Measurements from ENCODE around the gene IKZF1. TPM values are rescaled to one million over a fixed set of nuclear protein-coding genes. Genes with fewer than 3 reads are reported as not detected.

The IKZF1 gene
- total RNA-seq, 1 experiment from 2014 or later, result 3.7 TPM

GRCh38 chr7:50389961-50390360 lies 85.4 kb downstream of the IKZF1 start:
- H3K4me3 ChIP-seq (ENCODE audit: low read depth, low read length, poor library complexity, severe bottlenecking), result no peak overlapping the region
- intact Hi-C loops (cut with micrococcal nuclease; ENCODE audit: unreplicated experiment), result no loop called here
- no peak for TF ChIP-seq EZH2 (IDR thresholded peaks at IDR 0.05; ENCODE audit: borderline replicate concordance, low read depth, low read length, poor library complexity, severe bottlenecking)
- TF ChIP-seq, protein P1, sequence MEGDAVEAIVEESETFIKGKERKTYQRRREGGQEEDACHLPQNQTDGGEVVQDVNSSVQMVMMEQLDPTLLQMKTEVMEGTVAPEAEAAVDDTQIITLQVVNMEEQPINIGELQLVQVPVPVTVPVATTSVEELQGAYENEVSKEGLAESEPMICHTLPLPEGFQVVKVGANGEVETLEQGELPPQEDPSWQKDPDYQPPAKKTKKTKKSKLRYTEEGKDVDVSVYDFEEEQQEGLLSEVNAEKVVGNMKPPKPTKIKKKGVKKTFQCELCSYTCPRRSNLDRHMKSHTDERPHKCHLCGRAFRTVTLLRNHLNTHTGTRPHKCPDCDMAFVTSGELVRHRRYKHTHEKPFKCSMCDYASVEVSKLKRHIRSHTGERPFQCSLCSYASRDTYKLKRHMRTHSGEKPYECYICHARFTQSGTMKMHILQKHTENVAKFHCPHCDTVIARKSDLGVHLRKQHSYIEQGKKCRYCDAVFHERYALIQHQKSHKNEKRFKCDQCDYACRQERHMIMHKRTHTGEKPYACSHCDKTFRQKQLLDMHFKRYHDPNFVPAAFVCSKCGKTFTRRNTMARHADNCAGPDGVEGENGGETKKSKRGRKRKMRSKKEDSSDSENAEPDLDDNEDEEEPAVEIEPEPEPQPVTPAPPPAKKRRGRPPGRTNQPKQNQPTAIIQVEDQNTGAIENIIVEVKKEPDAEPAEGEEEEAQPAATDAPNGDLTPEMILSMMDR (conservative IDR thresholded peaks at IDR 0.05; ENCODE audit: low read depth, low read length), result no peak
- H3K27me3 ChIP-seq (replicated peaks; ENCODE audit: insufficient read depth, low read depth, low read length, poor library complexity), result peaks cover 14% of the 10 kb centered on the region
- no peak for DNase-seq (ENCODE audit: low spot score)
- POLR2A ChIA-PET (ENCODE audit: low non-redundant PET), result no interaction called here
- H3K27ac ChIP-seq (ENCODE audit: low read depth, low read length, poor library complexity, severe bottlenecking), result no peak overlapping the region
- no peaks in the 10 kb centered on the region for H3K36me3 ChIP-seq (ENCODE audit: insufficient read depth, low read length, poor library complexity, severe bottlenecking)
- no TSS peak for BruUV-seq (replicated peaks)
- CTCF ChIA-PET, result no interaction called here
- no peaks in the 10 kb centered on the region for H3K9me3 ChIP-seq (ENCODE audit: low read depth, low read length, poor library complexity, severe bottlenecking)
- no peaks in the 10 kb centered on the region for H3K4me1 ChIP-seq (ENCODE audit: insufficient read depth, low read length, poor library complexity, severe bottlenecking)

GRCh38 chr7:50391386-50391785 lies 86.9 kb downstream of the IKZF1 start:
- Histone ChIP-seq H3K36me3 (ENCODE audit: insufficient read depth, low read length, poor library complexity, severe bottlenecking) (no peaks in the 10 kb centered on the region), H3K4me3 (ENCODE audit: low read depth, low read length, poor library complexity, severe bottlenecking) (no peak overlapping the region), H3K4me1 (ENCODE audit: insufficient read depth, low read length, poor library complexity, severe bottlenecking) (no peaks in the 10 kb centered on the region), H3K27me3 (replicated peaks; ENCODE audit: insufficient read depth, low read depth, low read length, poor library complexity) (peaks cover 27% of the 10 kb centered on the region), H3K27ac (ENCODE audit: low read depth, low read length, poor library complexity, severe bottlenecking) (no peak overlapping the region), H3K9me3 (ENCODE audit: low read depth, low read length, poor library complexity, severe bottlenecking) (no peaks in the 10 kb centered on the region)
- no peak for DNase-seq (ENCODE audit: low spot score)
- TF ChIP-seq, protein P1 (conservative IDR thresholded peaks at IDR 0.05; ENCODE audit: low read depth, low read length), result no peak
- TF ChIP-seq EZH2 (IDR thresholded peaks at IDR 0.05; ENCODE audit: borderline replicate concordance, low read depth, low read length, poor library complexity, severe bottlenecking), result no peak
- intact Hi-C loops (cut with micrococcal nuclease; ENCODE audit: unreplicated experiment), result no loop called here
- POLR2A ChIA-PET (ENCODE audit: low non-redundant PET), result no interaction called here
- no TSS peak for BruUV-seq (replicated peaks)
- CTCF ChIA-PET, result no interaction called here

- Histone ChIP-seq H3K4me3 (ENCODE audit: low read depth, low read length, poor library complexity, severe bottlenecking) (no peak overlapping the region), H3K36me3 (ENCODE audit: insufficient read depth, low read length, poor library complexity, severe bottlenecking) (no peaks in the 10 kb centered on the region), H3K9me3 (ENCODE audit: low read depth, low read length, poor library complexity, severe bottlenecking) (no peaks in the 10 kb centered on the region), H3K27ac (ENCODE audit: low read depth, low read length, poor library complexity, severe bottlenecking) (no peak overlapping the region), H3K27me3 (replicated peaks; ENCODE audit: insufficient read depth, low read depth, low read length, poor library complexity) (peaks cover 33% of the 10 kb centered on the region), H3K4me1 (ENCODE audit: insufficient read depth, low read length, poor library complexity, severe bottlenecking) (no peaks in the 10 kb centered on the region)
- no peak for DNase-seq (ENCODE audit: low spot score)
- ChIA-PET CTCF (no interaction called here), POLR2A (ENCODE audit: low non-redundant PET) (no interaction called here)
- TF ChIP-seq, protein P1 (conservative IDR thresholded peaks at IDR 0.05; ENCODE audit: low read depth, low read length), result no peak
- no peak for TF ChIP-seq EZH2 (IDR thresholded peaks at IDR 0.05; ENCODE audit: borderline replicate concordance, low read depth, low read length, poor library complexity, severe bottlenecking)
- no TSS peak for BruUV-seq (replicated peaks)
- intact Hi-C loops (cut with micrococcal nuclease; ENCODE audit: unreplicated experiment), result no loop called here
These were observed 88.6 kb downstream of the IKZF1 start for GRCh38 chr7:50393076-50393475.

Data from A673 (cell line).